HL-60/S4 (cell line): ENCODE measurements around the gene KCTD19.

Source experiments
- in situ Hi-C: fragments of 300-500 bp; cut with MboI; formaldehyde crosslinking; loops from 2 replicates; pipeline ENCODE4 v1.14.3; 2022; ENCODE audit warnings: low sequenced_read_pairs

KCTD19 gene

GRCh38 chr16:67326115-67326471, 448 bp downstream of the KCTD19 start:
- in situ Hi-C loops: no loop called here

- in situ Hi-C loops: no loop called here
Measured at GRCh38 chr16:67317853-67318252, 8.7 kb downstream of the KCTD19 start.

- in situ Hi-C loops: no loop called here
Measured at GRCh38 chr16:67312719-67313118, 13.8 kb downstream of the KCTD19 start.

- in situ Hi-C loops: no loop called here
Measured at GRCh38 chr16:67311607-67312488, 14.7 kb downstream of the KCTD19 start.

GRCh38 chr16:67310561-67310960, 16.0 kb downstream of the KCTD19 start:
- in situ Hi-C loops: no loop called here

GRCh38 chr16:67305216-67306071, 21.1 kb downstream of the KCTD19 start:
- in situ Hi-C loops: no loop called here

GRCh38 chr16:67304020-67304419, 22.5 kb downstream of the KCTD19 start:
- in situ Hi-C loops: no loop called here

- in situ Hi-C loops: no loop called here
Measured at GRCh38 chr16:67302970-67303369, 23.6 kb downstream of the KCTD19 start.

GRCh38 chr16:67302076-67302475, 24.5 kb downstream of the KCTD19 start:
- in situ Hi-C loops: no loop called here

- in situ Hi-C loops: no loop called here
Measured at GRCh38 chr16:67301080-67301782, 25.3 kb downstream of the KCTD19 start.

GRCh38 chr16:67299269-67299668, 27.3 kb downstream of the KCTD19 start:
- in situ Hi-C loops: no loop called here

GRCh38 chr16:67298277-67298676, 28.3 kb downstream of the KCTD19 start:
- in situ Hi-C loops: no loop called here

GRCh38 chr16:67296420-67296819, 30.1 kb downstream of the KCTD19 start:
- in situ Hi-C loops: no loop called here

- in situ Hi-C loops: no loop called here
Measured at GRCh38 chr16:67294938-67295361, 31.6 kb downstream of the KCTD19 start.

GRCh38 chr16:67294171-67294757, 32.3 kb downstream of the KCTD19 start:
- in situ Hi-C loops: no loop called here

GRCh38 chr16:67291461-67291860, 35.1 kb downstream of the KCTD19 start:
- in situ Hi-C loops: no loop called here

- in situ Hi-C loops: no loop called here
Measured at GRCh38 chr16:67287960-67288359, 38.6 kb downstream of the KCTD19 start.

GRCh38 chr16:67286441-67287235, 39.9 kb downstream of the KCTD19 start:
- in situ Hi-C loops: no loop called here

- in situ Hi-C loops: no loop called here
Measured at GRCh38 chr16:67284699-67285646, 41.6 kb downstream of the KCTD19 start.
